Measurements from ENCODE around the gene PRUNE2. TPM values are rescaled to one million over a fixed set of nuclear protein-coding genes. Genes with fewer than 3 reads are reported as not detected.

Gene PRUNE2
- total RNA-seq, 4 donors from 2014 or later, result 4.1 to 13.1 (median 5.4) TPM

DNA sequence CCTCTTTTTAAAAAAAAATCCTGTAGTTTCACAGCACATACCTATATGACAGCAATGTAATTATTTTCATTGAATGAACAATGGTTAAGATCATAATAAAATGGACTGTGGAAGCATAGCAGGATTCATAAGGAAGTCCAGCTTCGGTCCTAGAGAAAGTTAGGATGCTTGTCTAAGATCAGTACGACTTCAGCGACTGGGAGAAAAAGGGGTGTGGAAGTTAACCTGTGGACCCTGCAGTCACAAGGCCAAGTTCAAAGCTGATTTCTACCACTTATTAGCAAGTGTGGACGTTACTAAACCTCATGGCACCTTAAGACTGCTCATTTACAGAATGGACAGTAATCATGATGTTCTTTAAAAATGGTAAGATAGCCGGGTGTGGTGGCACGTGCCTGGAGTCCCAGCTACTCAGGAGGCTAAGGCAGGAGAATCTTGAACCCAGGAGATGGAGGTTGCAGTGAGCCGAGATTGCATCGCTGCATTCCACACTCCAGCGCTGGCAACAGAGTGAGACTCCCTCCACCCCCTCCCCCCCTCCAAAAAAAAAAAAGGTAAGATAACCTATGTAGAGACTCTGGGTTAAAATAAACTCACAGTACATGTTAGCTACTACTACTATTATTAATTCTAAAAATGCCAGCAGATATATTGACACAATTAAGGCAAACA lies 213.3 kb downstream of the PRUNE2 start:
- no peak overlapping the region for H3K4me3 ChIP-seq (ENCODE audit: low read depth, poor library complexity, severe bottlenecking)
- TF ChIP-seq POLR2A (IDR thresholded peaks at IDR 0.05), result no peak
- TF ChIP-seq, protein P1, sequence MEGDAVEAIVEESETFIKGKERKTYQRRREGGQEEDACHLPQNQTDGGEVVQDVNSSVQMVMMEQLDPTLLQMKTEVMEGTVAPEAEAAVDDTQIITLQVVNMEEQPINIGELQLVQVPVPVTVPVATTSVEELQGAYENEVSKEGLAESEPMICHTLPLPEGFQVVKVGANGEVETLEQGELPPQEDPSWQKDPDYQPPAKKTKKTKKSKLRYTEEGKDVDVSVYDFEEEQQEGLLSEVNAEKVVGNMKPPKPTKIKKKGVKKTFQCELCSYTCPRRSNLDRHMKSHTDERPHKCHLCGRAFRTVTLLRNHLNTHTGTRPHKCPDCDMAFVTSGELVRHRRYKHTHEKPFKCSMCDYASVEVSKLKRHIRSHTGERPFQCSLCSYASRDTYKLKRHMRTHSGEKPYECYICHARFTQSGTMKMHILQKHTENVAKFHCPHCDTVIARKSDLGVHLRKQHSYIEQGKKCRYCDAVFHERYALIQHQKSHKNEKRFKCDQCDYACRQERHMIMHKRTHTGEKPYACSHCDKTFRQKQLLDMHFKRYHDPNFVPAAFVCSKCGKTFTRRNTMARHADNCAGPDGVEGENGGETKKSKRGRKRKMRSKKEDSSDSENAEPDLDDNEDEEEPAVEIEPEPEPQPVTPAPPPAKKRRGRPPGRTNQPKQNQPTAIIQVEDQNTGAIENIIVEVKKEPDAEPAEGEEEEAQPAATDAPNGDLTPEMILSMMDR (IDR thresholded peaks at IDR 0.05), result no peak
- intact Hi-C loops (cut with DNase I; ENCODE audit: low total_unique reads), result loop anchor here (5.0 kb wide), 1 partner anchor 405 kb away; no protein-coding TSS in a partner anchor
- no peak for DNase-seq (ENCODE audit: low spot score in 2 of 2)
- 66 to 82% methylated on average over 9 of the region's 9 CpGs for WGBS, 2 donors

DNA sequence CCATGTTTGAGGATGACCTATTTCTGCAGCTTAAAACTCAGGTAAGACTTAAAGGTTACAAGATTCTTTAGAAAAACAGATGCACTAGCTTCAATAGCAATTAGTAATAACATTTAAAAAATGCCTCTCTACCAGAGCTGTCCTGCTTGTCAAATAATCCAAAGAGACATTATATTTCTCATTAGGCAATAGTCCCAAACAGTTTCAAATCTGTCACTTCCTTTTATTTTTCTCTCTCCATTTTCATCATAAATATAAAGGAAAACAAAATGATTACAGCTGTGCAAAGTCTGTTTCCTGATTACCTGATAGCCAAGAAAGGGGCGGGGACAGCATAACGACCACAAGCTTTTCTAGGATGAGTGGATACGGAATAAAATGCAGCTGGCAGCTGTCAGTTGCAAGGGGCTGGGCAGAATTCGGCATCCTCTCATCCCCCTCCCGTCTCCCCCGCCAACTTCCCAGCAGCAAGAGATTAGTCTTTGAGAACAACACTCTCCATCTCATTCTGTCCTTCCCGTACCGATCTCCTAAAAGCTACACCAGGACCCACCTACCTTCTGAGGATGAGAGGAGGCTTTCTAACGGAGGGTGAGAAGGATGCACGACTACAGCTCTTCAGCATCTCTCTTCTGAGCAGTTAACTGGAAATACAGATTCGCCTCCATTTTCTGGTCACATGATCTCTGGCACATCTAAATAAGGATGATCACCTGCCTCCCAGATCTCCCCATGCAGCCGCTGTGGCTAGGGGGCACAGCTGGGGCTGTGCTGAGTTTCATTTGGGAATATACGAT lies 214.2 kb downstream of the PRUNE2 start:
- intact Hi-C loops (cut with DNase I; ENCODE audit: low total_unique reads), result loop anchor here (5.0 kb wide), 1 partner anchor 406 kb away; no protein-coding TSS in a partner anchor
- DNase-seq (ENCODE audit: low spot score in 2 of 2), result no peak
- TF ChIP-seq POLR2A (IDR thresholded peaks at IDR 0.05), result no peak
- TF ChIP-seq, protein P1 (IDR thresholded peaks at IDR 0.05), result no peak
- H3K4me3 ChIP-seq (ENCODE audit: low read depth, poor library complexity, severe bottlenecking), result no peak overlapping the region
- 5 to 9% methylated on average over 13 of the region's 13 CpGs for WGBS, 2 donors

DNA sequence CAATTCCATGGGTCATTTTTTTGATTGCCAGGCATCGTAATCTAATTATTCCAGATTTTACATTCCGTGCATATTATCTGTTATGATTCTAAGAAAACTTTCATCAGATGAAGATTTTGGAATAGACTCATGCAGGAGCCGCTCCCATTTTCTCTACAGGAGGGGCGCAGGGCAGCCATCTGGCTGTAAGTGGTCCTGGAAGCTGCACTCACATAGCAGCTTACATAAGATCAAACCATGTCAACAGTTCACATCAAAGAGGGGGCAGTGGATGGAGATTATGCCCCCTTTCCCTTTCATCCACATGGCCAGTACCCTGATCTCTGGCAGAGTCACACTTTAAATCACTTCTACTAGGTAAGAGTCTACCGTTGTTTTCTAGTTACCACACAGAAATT lies 214.9 kb downstream of the PRUNE2 start:
- intact Hi-C loops (cut with DNase I; ENCODE audit: low total_unique reads), result loop anchor here (5.0 kb wide), 1 partner anchor 406 kb away; no protein-coding TSS in a partner anchor
- TF ChIP-seq POLR2A (IDR thresholded peaks at IDR 0.05), result no peak
- TF ChIP-seq, protein P1 (IDR thresholded peaks at IDR 0.05), result no peak
- DNase-seq (ENCODE audit: low spot score in 2 of 2), result no peak
- H3K4me3 ChIP-seq (ENCODE audit: low read depth, poor library complexity, severe bottlenecking), result no peak overlapping the region
- 65 to 76% methylated on average over 5 of the region's 5 CpGs for WGBS, 2 donors

DNA sequence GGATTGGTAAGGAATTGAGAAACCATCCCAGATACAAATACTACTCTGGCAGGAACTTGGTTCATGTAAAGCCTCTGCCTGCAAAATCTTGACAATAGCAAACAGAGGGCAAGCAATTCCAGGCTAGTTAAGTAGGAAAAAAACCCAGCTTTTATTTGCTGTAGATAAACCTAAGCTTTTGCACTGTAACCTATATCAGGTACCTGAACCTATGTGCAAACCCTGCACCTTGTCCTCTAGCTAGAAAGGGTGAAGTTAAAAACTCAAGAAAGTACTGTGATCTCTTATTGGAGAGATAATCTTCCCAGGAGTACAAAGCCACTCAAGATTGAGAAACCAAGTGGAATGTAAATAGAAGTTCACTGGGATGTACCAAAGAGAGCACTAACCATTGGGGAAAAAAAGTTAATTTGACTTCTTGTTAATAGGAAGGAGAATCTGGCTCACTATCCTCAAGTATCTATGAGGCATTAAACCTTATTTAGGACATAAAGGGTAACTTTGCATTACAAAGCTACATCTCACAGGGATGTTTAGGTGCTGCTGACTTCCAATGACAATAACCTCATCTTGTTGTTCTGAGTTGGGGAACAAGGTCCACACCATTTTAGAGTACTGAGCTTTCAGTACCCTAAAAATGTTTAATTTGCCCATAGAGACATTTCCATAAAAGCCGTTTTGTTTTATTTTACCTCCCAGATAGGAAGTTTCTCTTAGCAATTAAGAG lies 215.5 kb downstream of the PRUNE2 start:
- 71 to 78% methylated on average over 1 of the region's 1 CpG for WGBS, 2 donors
- TF ChIP-seq, protein P1 (IDR thresholded peaks at IDR 0.05), result no peak
- no peak for TF ChIP-seq POLR2A (IDR thresholded peaks at IDR 0.05)
- H3K4me3 ChIP-seq (ENCODE audit: low read depth, poor library complexity, severe bottlenecking), result no peak overlapping the region
- intact Hi-C loops (cut with DNase I; ENCODE audit: low total_unique reads), result loop anchor here (5.0 kb wide), 1 partner anchor 407 kb away; no protein-coding TSS in a partner anchor
- DNase-seq (ENCODE audit: low spot score in 2 of 2), result no peak

DNA sequence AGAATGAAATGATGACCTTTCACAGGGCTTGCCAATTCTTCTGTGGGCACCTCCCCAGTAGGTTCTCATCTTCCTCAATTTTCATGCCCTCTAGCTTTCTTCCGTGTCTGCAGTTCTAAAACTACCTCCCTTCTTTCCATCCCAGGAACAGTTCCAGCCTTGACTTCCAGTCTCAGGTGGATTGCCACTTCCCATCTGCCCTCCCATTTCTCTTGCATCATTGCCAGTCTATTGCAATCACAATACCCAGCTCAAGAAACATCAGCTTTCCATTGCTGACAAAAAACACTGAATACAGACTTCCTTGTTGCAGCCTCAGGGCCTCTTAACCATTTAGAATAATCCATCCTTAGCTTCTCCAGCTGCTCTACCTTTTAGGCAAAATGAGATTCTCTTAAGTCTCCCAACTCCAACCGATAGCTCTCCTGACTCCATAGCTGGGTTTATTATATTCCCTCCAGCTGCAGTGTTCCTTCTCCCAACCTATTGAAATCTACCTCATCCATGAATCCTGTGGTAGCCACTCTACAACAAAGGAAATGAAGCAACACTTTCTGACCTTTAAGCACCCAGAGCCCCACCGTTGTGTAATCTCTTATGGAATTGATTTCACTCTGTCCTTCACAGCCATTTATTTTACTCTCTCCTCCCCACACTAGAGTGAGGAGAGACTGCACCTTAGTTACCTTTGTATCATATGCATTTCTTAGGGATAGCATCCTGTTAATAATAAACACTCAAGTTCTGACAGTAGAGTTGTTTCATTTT lies 217.3 kb downstream of the PRUNE2 start:
- TF ChIP-seq POLR2A (IDR thresholded peaks at IDR 0.05), result no peak
- TF ChIP-seq, protein P1 (IDR thresholded peaks at IDR 0.05), result no peak
- no peak overlapping the region for H3K4me3 ChIP-seq (ENCODE audit: low read depth, poor library complexity, severe bottlenecking)
- DNase-seq (ENCODE audit: low spot score in 2 of 2), result no peak
- WGBS, 2 donors, result 58 to 68% methylated on average over 3 of the region's 3 CpGs
- intact Hi-C loops (cut with DNase I; ENCODE audit: low total_unique reads), result no loop called here

All from lower leg skin (tissue), 4 donors.